PC-9 (cell line): ENCODE measurements around the gene PFAS.

Experiments
- CTCF ChIP-seq: fragments of 200-600 bp; sonication (generic); conservative IDR thresholded peaks from 2 replicates; pipeline ENCODE4 v1.6.1; 2017; ENCODE audit warnings: mixed run types, antibody characterized with exemption, mild to moderate bottlenecking, moderate library complexity
- EZH2 ChIP-seq: fragments of 200-600 bp; sonication (generic); IDR thresholded peaks from 2 replicates; pipeline ENCODE4 v1.8.0; 2017; ENCODE audit warnings: antibody characterized with exemption, low read depth

- TF ChIP-seq CTCF (no peak), EZH2 (no peak)
Observed at GRCh38 chr17:8222630-8223355, 26.3 kb upstream of the PFAS start.
